GM10266 (cell line): ENCODE results near the gene SCARB2.

ENCODE experiments used
- DNase-seq: peaks from one replicate; pipeline ENCODE4 v3.0.0; 2012; ENCODE audit errors: extremely low spot score
- CTCF ChIP-seq: IDR thresholded peaks from 2 replicates; pipeline ENCODE4 v1.5.1; 2012; ENCODE audit warnings: mild to moderate bottlenecking, low read depth; ENCODE audit not compliant: control insufficient read depth, insufficient read depth; ENCODE audit errors: missing control alignments

SCARB2 gene

GRCh38 chr4:76195326-76195725 is 18.3 kb downstream of the SCARB2 start:
- DNase-seq: no peak
- no peak for TF ChIP-seq CTCF

GRCh38 chr4:76194325-76194724 is 19.3 kb downstream of the SCARB2 start:
- no peak for TF ChIP-seq CTCF
- DNase-seq: no peak

GRCh38 chr4:76192236-76192635 is 21.4 kb downstream of the SCARB2 start:
- TF ChIP-seq CTCF: no peak
- DNase-seq: no peak

GRCh38 chr4:76188557-76188956 is 25.1 kb downstream of the SCARB2 start:
- no peak for TF ChIP-seq CTCF

GRCh38 chr4:76188149-76188548 is 25.5 kb downstream of the SCARB2 start:
- TF ChIP-seq CTCF: no peak
- no peak for DNase-seq

More at GRCh38 chr4:76188557-76188956, 25.1 kb downstream of the SCARB2 start:
- DNase-seq: no peak

- no peak for TF ChIP-seq CTCF
- no peak for DNase-seq
Measured at GRCh38 chr4:76187152-76187551, 26.5 kb downstream of the SCARB2 start.

- DNase-seq: no peak
Measured at GRCh38 chr4:76182463-76182862, 31.2 kb downstream of the SCARB2 start.

More at GRCh38 chr4:76182463-76182862, 31.2 kb downstream of the SCARB2 start:
- TF ChIP-seq CTCF: no peak
